Measurements from ENCODE around the gene ZNF726. TPM values are rescaled to one million over a fixed set of nuclear protein-coding genes. Genes with fewer than 3 reads are reported as not detected.

The ZNF726 gene
- total and polyA plus RNA-seq, 2 donors (not counting 1 experiment from before 2014, with no cell fraction given) = 1.2 to 3.5 TPM

- no peak for DNase-seq (ENCODE audit: low read depth in 2 of 2)
- Histone ChIP-seq H3K79me2 (ENCODE audit: control insufficient read depth, insufficient read depth, low read length) (no peaks in the 10 kb centered on the region), H3K4me1 (ENCODE audit: control insufficient read depth, extremely low read depth, insufficient read depth, low read length) (no peaks in the 10 kb centered on the region), H3K9ac (ENCODE audit: insufficient read depth, low read length) (no peak overlapping the region), H3K4me2 (ENCODE audit: extremely low read depth, insufficient read depth, low read length) (no peak overlapping the region), H3K27ac (ENCODE audit: insufficient read depth, low read length) (no peak overlapping the region), H3K27me3 (ENCODE audit: control insufficient read depth, insufficient read depth, low read length) (no peaks in the 10 kb centered on the region), H3K36me3 (ENCODE audit: control insufficient read depth, insufficient read depth, low read length) (no peaks in the 10 kb centered on the region), H3K9me3 (ENCODE audit: control insufficient read depth, insufficient read depth, low read depth, low read length) (no peaks in the 10 kb centered on the region), H4K20me1 (ENCODE audit: control insufficient read depth, extremely low read depth, insufficient read depth, low read length) (no peaks in the 10 kb centered on the region), H3K4me3 (replicated peaks in 1 of 4; ENCODE audit: control extremely low read depth in 1 of 4, insufficient read depth in 1 of 4, low read depth in 3 of 4, low read length in 4 of 4) (no peak overlapping the region), H2AFZ (ENCODE audit: low read length) (no peak overlapping the region)
- TF ChIP-seq, protein P1, sequence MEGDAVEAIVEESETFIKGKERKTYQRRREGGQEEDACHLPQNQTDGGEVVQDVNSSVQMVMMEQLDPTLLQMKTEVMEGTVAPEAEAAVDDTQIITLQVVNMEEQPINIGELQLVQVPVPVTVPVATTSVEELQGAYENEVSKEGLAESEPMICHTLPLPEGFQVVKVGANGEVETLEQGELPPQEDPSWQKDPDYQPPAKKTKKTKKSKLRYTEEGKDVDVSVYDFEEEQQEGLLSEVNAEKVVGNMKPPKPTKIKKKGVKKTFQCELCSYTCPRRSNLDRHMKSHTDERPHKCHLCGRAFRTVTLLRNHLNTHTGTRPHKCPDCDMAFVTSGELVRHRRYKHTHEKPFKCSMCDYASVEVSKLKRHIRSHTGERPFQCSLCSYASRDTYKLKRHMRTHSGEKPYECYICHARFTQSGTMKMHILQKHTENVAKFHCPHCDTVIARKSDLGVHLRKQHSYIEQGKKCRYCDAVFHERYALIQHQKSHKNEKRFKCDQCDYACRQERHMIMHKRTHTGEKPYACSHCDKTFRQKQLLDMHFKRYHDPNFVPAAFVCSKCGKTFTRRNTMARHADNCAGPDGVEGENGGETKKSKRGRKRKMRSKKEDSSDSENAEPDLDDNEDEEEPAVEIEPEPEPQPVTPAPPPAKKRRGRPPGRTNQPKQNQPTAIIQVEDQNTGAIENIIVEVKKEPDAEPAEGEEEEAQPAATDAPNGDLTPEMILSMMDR (conservative IDR thresholded peaks at IDR 0.05 in 1 of 2, IDR thresholded peaks at IDR 0.05 in 1 of 2; ENCODE audit: low read depth in 1 of 2, low read length in 2 of 2) = no peak
- TF ChIP-seq EZH2 (IDR thresholded peaks at IDR 0.05; ENCODE audit: low read length, missing control alignments) = no peak
Measured at GRCh38 chr19:23905771-23906170, 8.9 kb upstream of the ZNF726 start.

- Histone ChIP-seq H2AFZ (ENCODE audit: low read length) (no peak overlapping the region), H3K9ac (ENCODE audit: insufficient read depth, low read length) (no peak overlapping the region), H3K36me3 (ENCODE audit: control insufficient read depth, insufficient read depth, low read length) (no peaks in the 10 kb centered on the region), H3K27ac (ENCODE audit: insufficient read depth, low read length) (no peak overlapping the region), H4K20me1 (ENCODE audit: control insufficient read depth, extremely low read depth, insufficient read depth, low read length) (no peaks in the 10 kb centered on the region), H3K4me2 (ENCODE audit: extremely low read depth, insufficient read depth, low read length) (no peak overlapping the region), H3K4me1 (ENCODE audit: control insufficient read depth, extremely low read depth, insufficient read depth, low read length) (no peaks in the 10 kb centered on the region), H3K9me3 (ENCODE audit: control insufficient read depth, insufficient read depth, low read depth, low read length) (no peaks in the 10 kb centered on the region), H3K79me2 (ENCODE audit: control insufficient read depth, insufficient read depth, low read length) (no peaks in the 10 kb centered on the region), H3K27me3 (ENCODE audit: control insufficient read depth, insufficient read depth, low read length) (no peaks in the 10 kb centered on the region), H3K4me3 (replicated peaks in 1 of 4; ENCODE audit: control extremely low read depth in 1 of 4, insufficient read depth in 1 of 4, low read depth in 3 of 4, low read length in 4 of 4) (no peak overlapping the region)
- DNase-seq (ENCODE audit: low read depth in 2 of 2) = no peak
- no peak for TF ChIP-seq EZH2 (IDR thresholded peaks at IDR 0.05; ENCODE audit: low read length, missing control alignments)
- TF ChIP-seq, protein P1 (conservative IDR thresholded peaks at IDR 0.05 in 1 of 2, IDR thresholded peaks at IDR 0.05 in 1 of 2; ENCODE audit: low read depth in 1 of 2, low read length in 2 of 2) = no peak
Measured at GRCh38 chr19:23906835-23907234, 7.9 kb upstream of the ZNF726 start.

- H3K27ac ChIP-seq (ENCODE audit: insufficient read depth, low read length) = no peak overlapping the region
Measured at GRCh38 chr19:23908165-23908564, 6.5 kb upstream of the ZNF726 start.

More at GRCh38 chr19:23908165-23908564, 6.5 kb upstream of the ZNF726 start:
- TF ChIP-seq, protein P1 (conservative IDR thresholded peaks at IDR 0.05 in 1 of 2, IDR thresholded peaks at IDR 0.05 in 1 of 2; ENCODE audit: low read depth in 1 of 2, low read length in 2 of 2) = no peak
- no peak for TF ChIP-seq EZH2 (IDR thresholded peaks at IDR 0.05; ENCODE audit: low read length, missing control alignments)
- Histone ChIP-seq H3K36me3 (ENCODE audit: control insufficient read depth, insufficient read depth, low read length) (no peaks in the 10 kb centered on the region), H3K9ac (ENCODE audit: insufficient read depth, low read length) (no peak overlapping the region), H3K4me3 (replicated peaks in 1 of 4; ENCODE audit: control extremely low read depth in 1 of 4, insufficient read depth in 1 of 4, low read depth in 3 of 4, low read length in 4 of 4) (no peak overlapping the region), H3K9me3 (ENCODE audit: control insufficient read depth, insufficient read depth, low read depth, low read length) (no peaks in the 10 kb centered on the region), H4K20me1 (ENCODE audit: control insufficient read depth, extremely low read depth, insufficient read depth, low read length) (no peaks in the 10 kb centered on the region), H3K27me3 (ENCODE audit: control insufficient read depth, insufficient read depth, low read length) (no peaks in the 10 kb centered on the region), H3K4me1 (ENCODE audit: control insufficient read depth, extremely low read depth, insufficient read depth, low read length) (no peaks in the 10 kb centered on the region), H3K79me2 (ENCODE audit: control insufficient read depth, insufficient read depth, low read length) (no peaks in the 10 kb centered on the region), H2AFZ (ENCODE audit: low read length) (no peak overlapping the region), H3K4me2 (ENCODE audit: extremely low read depth, insufficient read depth, low read length) (no peak overlapping the region)
- no peak for DNase-seq (ENCODE audit: low read depth in 2 of 2)
